Femur (tissue), 1 donor: ENCODE measurements around the gene MYD88.
"Not testable (repeated sequence)": the region's sequence is repeated elsewhere in the genome, so short reads cannot be mapped to it uniquely, and the experiment has no call there.

Experiments used
- DNase-seq: peaks from one replicate; pipeline ENCODE4 v3.0.0-alpha.2; 2017

Gene MYD88

GRCh38 chr3:38126121-38126892, 12.2 kb upstream of the MYD88 start:
- peak; percentile 10 for DNase-seq

GRCh38 chr3:38127611-38128302, 10.7 kb upstream of the MYD88 start:
- no peak for DNase-seq

- DNase-seq, result no peak
These were observed 10.2 kb upstream of the MYD88 start for GRCh38 chr3:38128303-38128655.

- no peak for DNase-seq
These were observed 9.4 kb upstream of the MYD88 start for GRCh38 chr3:38129058-38129457.

GRCh38 chr3:38130631-38131065, 7.8 kb upstream of the MYD88 start:
- peak; percentile 24 for DNase-seq

- DNase-seq, result peak; percentile 25
These were observed 6.7 kb upstream of the MYD88 start for GRCh38 chr3:38131621-38132369.

GRCh38 chr3:38133209-38133556, 5.3 kb upstream of the MYD88 start:
- DNase-seq, result no peak

- DNase-seq, result no peak
These were observed 4.7 kb upstream of the MYD88 start for GRCh38 chr3:38133557-38134405.

- not testable (repeated sequence) for DNase-seq
These were observed 3.8 kb upstream of the MYD88 start for GRCh38 chr3:38134517-38135143.

GRCh38 chr3:38135621-38136277, 2.7 kb upstream of the MYD88 start:
- peak; percentile 18 for DNase-seq

- no peak for DNase-seq
These were observed 2.1 kb upstream of the MYD88 start for GRCh38 chr3:38136393-38136776.

- DNase-seq, result peak; percentile 100
These were observed 1.5 kb upstream of the MYD88 start, which contains the start of gene ACAA1 for GRCh38 chr3:38136777-38137614. Gene ACAA1, minus strand, starts transcription at chr3:38137127. Its CDS starts 92 bp downstream, at chr3:38137035.

GRCh38 chr3:38137615-38138348, 679 bp upstream of the MYD88 start:
- peak; percentile 40 for DNase-seq

GRCh38 chr3:38139191-38139590, 730 bp downstream of the MYD88 start:
- peak; percentile 21 for DNase-seq

GRCh38 chr3:38139652-38140051, 1.2 kb downstream of the MYD88 start:
- DNase-seq, result peak; percentile 17

- DNase-seq, result peak; percentile 13
These were observed 2.1 kb downstream of the MYD88 start for GRCh38 chr3:38140326-38141172.

GRCh38 chr3:38141173-38141951, 2.9 kb downstream of the MYD88 start:
- peak; percentile 14 for DNase-seq

GRCh38 chr3:38141952-38142273, 3.5 kb downstream of the MYD88 start:
- no peak for DNase-seq
